Stimulated activated CD4-positive, alpha-beta T cell treated with anti-CD3 and anti-CD28 coated beads, Interleukin-12 subunit alpha, Interleukin-12 subunit beta, amount 100 ng/mL, for 4 hours (primary cell): ENCODE data around the gene IQGAP2.
A peak's percentile ranks its signal among the peaks of the same experiment; 100 is the strongest.

ENCODE experiments used
- DNase-seq: peaks from one replicate; pipeline ENCODE4 v3.0.0-alpha.2; 2020

Gene IQGAP2

GRCh38 chr5:76385540-76385939 lies 17.5 kb upstream of the IQGAP2 start:
- DNase-seq: no peak

GRCh38 chr5:76386360-76386759 lies 16.7 kb upstream of the IQGAP2 start:
- DNase-seq: no peak

GRCh38 chr5:76388236-76388635 lies 14.8 kb upstream of the IQGAP2 start:
- no peak for DNase-seq

- no peak for DNase-seq
Measured at GRCh38 chr5:76388791-76389512, 14.1 kb upstream of the IQGAP2 start.

GRCh38 chr5:76389513-76390154 lies 13.5 kb upstream of the IQGAP2 start:
- no peak for DNase-seq

GRCh38 chr5:76391014-76391413 lies 12.1 kb upstream of the IQGAP2 start:
- DNase-seq: no peak

GRCh38 chr5:76393035-76393680 lies 9.9 kb upstream of the IQGAP2 start:
- no peak for DNase-seq

GRCh38 chr5:76397200-76397599 lies 5.9 kb upstream of the IQGAP2 start:
- no peak for DNase-seq

GRCh38 chr5:76399268-76399667 lies 3.8 kb upstream of the IQGAP2 start:
- DNase-seq: no peak

- no peak for DNase-seq
Measured at GRCh38 chr5:76400466-76400865, 2.6 kb upstream of the IQGAP2 start.

GRCh38 chr5:76401801-76402250 lies 1.3 kb upstream of the IQGAP2 start:
- peak; percentile 30 for DNase-seq

GRCh38 chr5:76402251-76402885 lies 717 bp upstream of the IQGAP2 start:
- peak; percentile 71 for DNase-seq

GRCh38 chr5:76403766-76404222 lies 709 bp downstream of the IQGAP2 start:
- peak; percentile 52 for DNase-seq

GRCh38 chr5:76404223-76405211 lies 1.4 kb downstream of the IQGAP2 start:
- DNase-seq: peak; percentile 54

- DNase-seq: no peak
Measured at GRCh38 chr5:76406014-76406413, 2.9 kb downstream of the IQGAP2 start.

- DNase-seq: no peak
Measured at GRCh38 chr5:76406673-76407072, 3.6 kb downstream of the IQGAP2 start.

GRCh38 chr5:76408104-76408654 lies 5.1 kb downstream of the IQGAP2 start:
- DNase-seq: no peak

GRCh38 chr5:76412511-76412910 lies 9.4 kb downstream of the IQGAP2 start:
- no peak for DNase-seq

- no peak for DNase-seq
Measured at GRCh38 chr5:76413746-76414145, 10.7 kb downstream of the IQGAP2 start.

- DNase-seq: no peak
Measured at GRCh38 chr5:76414788-76415187, 11.7 kb downstream of the IQGAP2 start.

- DNase-seq: no peak
Measured at GRCh38 chr5:76415855-76416254, 12.8 kb downstream of the IQGAP2 start.
